ENCODE measurements around the gene PCDHGB6.
A peak's percentile ranks its signal among the peaks of the same experiment; 100 is the strongest.

DNA sequence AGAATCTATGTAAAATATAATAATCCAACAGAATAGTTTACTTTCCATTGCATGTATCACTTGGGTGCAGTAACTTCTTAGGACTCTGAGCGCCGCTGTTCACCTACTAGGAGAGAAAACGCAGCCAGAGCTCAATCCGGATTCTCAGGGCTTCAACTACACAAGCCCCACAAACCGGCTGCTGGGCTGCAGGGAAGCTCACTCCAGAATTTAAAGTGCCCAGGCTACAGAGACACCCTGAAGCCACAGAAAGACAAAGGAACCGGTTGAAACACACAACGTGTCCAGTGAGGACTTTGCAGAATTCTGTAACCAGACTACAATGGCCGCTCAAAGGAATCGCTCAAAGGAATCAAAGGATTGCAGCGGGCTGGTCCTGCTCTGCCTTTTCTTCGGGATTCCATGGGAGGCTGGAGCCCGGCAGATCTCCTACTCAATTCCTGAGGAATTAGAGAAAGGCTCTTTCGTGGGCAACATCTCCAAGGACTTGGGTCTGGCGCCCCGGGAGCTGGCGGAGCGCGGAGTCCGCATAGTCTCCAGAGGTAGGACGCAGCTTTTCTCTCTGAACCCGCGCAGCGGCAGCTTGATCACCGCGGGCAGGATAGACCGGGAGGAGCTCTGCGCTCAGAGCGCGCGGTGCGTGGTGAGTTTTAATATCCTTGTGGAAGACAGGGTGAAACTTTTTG is 5.2 kb downstream of the PCDHGB6 start, which contains the start of gene PCDHGA10:
- TF ChIP-seq, protein P1, sequence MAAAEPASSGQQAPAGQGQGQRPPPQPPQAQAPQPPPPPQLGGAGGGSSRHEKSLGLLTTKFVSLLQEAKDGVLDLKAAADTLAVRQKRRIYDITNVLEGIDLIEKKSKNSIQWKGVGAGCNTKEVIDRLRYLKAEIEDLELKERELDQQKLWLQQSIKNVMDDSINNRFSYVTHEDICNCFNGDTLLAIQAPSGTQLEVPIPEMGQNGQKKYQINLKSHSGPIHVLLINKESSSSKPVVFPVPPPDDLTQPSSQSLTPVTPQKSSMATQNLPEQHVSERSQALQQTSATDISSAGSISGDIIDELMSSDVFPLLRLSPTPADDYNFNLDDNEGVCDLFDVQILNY (CRISPR knock-in tag; IDR thresholded peaks at IDR 0.05), result no peak
- TF ChIP-seq, protein P2, sequence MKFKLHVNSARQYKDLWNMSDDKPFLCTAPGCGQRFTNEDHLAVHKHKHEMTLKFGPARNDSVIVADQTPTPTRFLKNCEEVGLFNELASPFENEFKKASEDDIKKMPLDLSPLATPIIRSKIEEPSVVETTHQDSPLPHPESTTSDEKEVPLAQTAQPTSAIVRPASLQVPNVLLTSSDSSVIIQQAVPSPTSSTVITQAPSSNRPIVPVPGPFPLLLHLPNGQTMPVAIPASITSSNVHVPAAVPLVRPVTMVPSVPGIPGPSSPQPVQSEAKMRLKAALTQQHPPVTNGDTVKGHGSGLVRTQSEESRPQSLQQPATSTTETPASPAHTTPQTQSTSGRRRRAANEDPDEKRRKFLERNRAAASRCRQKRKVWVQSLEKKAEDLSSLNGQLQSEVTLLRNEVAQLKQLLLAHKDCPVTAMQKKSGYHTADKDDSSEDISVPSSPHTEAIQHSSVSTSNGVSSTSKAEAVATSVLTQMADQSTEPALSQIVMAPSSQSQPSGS (CRISPR knock-in tag; IDR thresholded peaks at IDR 0.05; ENCODE audit: borderline replicate concordance, low read depth), result no peak
- no peak for TF ChIP-seq MXD4 (CRISPR knock-in tag; IDR thresholded peaks at IDR 0.05; ENCODE audit: borderline replicate concordance)
- TF ChIP-seq, protein P3, sequence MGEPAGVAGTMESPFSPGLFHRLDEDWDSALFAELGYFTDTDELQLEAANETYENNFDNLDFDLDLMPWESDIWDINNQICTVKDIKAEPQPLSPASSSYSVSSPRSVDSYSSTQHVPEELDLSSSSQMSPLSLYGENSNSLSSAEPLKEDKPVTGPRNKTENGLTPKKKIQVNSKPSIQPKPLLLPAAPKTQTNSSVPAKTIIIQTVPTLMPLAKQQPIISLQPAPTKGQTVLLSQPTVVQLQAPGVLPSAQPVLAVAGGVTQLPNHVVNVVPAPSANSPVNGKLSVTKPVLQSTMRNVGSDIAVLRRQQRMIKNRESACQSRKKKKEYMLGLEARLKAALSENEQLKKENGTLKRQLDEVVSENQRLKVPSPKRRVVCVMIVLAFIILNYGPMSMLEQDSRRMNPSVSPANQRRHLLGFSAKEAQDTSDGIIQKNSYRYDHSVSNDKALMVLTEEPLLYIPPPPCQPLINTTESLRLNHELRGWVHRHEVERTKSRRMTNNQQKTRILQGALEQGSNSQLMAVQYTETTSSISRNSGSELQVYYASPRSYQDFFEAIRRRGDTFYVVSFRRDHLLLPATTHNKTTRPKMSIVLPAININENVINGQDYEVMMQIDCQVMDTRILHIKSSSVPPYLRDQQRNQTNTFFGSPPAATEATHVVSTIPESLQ (CRISPR knock-in tag; IDR thresholded peaks at IDR 0.05), result no peak
- TF ChIP-seq, protein P4, sequence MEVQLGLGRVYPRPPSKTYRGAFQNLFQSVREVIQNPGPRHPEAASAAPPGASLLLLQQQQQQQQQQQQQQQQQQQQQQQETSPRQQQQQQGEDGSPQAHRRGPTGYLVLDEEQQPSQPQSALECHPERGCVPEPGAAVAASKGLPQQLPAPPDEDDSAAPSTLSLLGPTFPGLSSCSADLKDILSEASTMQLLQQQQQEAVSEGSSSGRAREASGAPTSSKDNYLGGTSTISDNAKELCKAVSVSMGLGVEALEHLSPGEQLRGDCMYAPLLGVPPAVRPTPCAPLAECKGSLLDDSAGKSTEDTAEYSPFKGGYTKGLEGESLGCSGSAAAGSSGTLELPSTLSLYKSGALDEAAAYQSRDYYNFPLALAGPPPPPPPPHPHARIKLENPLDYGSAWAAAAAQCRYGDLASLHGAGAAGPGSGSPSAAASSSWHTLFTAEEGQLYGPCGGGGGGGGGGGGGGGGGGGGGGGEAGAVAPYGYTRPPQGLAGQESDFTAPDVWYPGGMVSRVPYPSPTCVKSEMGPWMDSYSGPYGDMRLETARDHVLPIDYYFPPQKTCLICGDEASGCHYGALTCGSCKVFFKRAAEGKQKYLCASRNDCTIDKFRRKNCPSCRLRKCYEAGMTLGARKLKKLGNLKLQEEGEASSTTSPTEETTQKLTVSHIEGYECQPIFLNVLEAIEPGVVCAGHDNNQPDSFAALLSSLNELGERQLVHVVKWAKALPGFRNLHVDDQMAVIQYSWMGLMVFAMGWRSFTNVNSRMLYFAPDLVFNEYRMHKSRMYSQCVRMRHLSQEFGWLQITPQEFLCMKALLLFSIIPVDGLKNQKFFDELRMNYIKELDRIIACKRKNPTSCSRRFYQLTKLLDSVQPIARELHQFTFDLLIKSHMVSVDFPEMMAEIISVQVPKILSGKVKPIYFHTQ (CRISPR knock-in tag; IDR thresholded peaks at IDR 0.05), result no peak
- no peak for TF ChIP-seq TP53 (CRISPR knock-in tag; IDR thresholded peaks at IDR 0.05)
- TF ChIP-seq, protein P5, sequence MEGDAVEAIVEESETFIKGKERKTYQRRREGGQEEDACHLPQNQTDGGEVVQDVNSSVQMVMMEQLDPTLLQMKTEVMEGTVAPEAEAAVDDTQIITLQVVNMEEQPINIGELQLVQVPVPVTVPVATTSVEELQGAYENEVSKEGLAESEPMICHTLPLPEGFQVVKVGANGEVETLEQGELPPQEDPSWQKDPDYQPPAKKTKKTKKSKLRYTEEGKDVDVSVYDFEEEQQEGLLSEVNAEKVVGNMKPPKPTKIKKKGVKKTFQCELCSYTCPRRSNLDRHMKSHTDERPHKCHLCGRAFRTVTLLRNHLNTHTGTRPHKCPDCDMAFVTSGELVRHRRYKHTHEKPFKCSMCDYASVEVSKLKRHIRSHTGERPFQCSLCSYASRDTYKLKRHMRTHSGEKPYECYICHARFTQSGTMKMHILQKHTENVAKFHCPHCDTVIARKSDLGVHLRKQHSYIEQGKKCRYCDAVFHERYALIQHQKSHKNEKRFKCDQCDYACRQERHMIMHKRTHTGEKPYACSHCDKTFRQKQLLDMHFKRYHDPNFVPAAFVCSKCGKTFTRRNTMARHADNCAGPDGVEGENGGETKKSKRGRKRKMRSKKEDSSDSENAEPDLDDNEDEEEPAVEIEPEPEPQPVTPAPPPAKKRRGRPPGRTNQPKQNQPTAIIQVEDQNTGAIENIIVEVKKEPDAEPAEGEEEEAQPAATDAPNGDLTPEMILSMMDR (IDR thresholded peaks at IDR 0.05), result peak; percentile 71
- no peak for TF ChIP-seq NR3C1 (CRISPR knock-in tag; conservative IDR thresholded peaks at IDR 0.05; ENCODE audit: low read depth)
- TF ChIP-seq, protein P6, sequence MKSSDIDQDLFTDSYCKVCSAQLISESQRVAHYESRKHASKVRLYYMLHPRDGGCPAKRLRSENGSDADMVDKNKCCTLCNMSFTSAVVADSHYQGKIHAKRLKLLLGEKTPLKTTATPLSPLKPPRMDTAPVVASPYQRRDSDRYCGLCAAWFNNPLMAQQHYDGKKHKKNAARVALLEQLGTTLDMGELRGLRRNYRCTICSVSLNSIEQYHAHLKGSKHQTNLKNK (CRISPR knock-in tag; IDR thresholded peaks at IDR 0.05), result no peak
- TF ChIP-seq FOXJ3 (CRISPR knock-in tag; IDR thresholded peaks at IDR 0.05; ENCODE audit: borderline replicate concordance), result no peak
- TF ChIP-seq ESRRA (CRISPR knock-in tag; IDR thresholded peaks at IDR 0.05; ENCODE audit: borderline replicate concordance), result no peak
- TF ChIP-seq TEAD1 (CRISPR knock-in tag; IDR thresholded peaks at IDR 0.05), result no peak
- TF ChIP-seq, protein P7, sequence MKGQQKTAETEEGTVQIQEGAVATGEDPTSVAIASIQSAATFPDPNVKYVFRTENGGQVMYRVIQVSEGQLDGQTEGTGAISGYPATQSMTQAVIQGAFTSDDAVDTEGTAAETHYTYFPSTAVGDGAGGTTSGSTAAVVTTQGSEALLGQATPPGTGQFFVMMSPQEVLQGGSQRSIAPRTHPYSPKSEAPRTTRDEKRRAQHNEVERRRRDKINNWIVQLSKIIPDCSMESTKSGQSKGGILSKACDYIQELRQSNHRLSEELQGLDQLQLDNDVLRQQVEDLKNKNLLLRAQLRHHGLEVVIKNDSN (CRISPR knock-in tag; IDR thresholded peaks at IDR 0.05), result no peak

Data from WTC11 (cell line).